ENCODE data around the gene SETSIP. TPM values are rescaled to one million over a fixed set of nuclear protein-coding genes. Genes with fewer than 3 reads are reported as not detected.

SETSIP gene
- total RNA-seq, 1 experiment from 2014 or later = not detected

DNA sequence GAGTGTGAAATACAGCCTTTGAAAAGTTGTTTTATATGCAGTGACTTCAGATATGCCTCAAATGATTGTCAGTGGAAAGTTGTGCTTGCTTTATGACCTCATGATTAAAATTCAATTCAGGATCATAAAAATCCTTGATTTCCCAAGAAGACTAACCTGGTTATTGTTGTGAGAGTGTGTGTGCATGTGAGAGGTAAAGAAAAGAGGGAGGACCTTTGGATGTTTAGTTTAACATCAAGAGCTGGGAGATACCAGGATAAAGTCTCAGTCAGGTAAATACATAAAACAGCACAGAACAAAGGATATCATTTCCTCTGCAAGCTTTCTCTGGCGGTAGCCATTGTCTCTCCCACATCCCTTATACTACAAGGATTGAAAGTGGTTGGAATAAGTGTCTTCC, 19.4 kb upstream of the SETSIP start:
- Histone ChIP-seq H3K4me1 (ENCODE audit: control insufficient read depth, insufficient read depth, low read length) (no peaks in the 10 kb centered on the region), H3K4me3 (ENCODE audit: low read depth in 2 of 2, low read length in 2 of 2) (no peak overlapping the region), H3K27ac (ENCODE audit: low read length) (no peak overlapping the region), H3K36me3 (ENCODE audit: control insufficient read depth, insufficient read depth, low read length) (no peaks in the 10 kb centered on the region), H3K27me3 (ENCODE audit: control insufficient read depth, insufficient read depth, low read length) (no peaks in the 10 kb centered on the region; the same call in 1 of the 2 replicates), H3K9me3 (ENCODE audit: control insufficient read depth, insufficient read depth, low read depth, low read length) (no peaks in the 10 kb centered on the region)
- TF ChIP-seq POLR2AphosphoS5 (IDR thresholded peaks at IDR 0.05; ENCODE audit: low read depth, low read length) (no peak), TCF7L2 (IDR thresholded peaks at IDR 0.05; ENCODE audit: low read depth, low read length) (no peak), SIN3A (IDR thresholded peaks at IDR 0.05; ENCODE audit: borderline replicate concordance, insufficient read depth, low read depth, low read length) (no peak)
- TF ChIP-seq, protein P1, sequence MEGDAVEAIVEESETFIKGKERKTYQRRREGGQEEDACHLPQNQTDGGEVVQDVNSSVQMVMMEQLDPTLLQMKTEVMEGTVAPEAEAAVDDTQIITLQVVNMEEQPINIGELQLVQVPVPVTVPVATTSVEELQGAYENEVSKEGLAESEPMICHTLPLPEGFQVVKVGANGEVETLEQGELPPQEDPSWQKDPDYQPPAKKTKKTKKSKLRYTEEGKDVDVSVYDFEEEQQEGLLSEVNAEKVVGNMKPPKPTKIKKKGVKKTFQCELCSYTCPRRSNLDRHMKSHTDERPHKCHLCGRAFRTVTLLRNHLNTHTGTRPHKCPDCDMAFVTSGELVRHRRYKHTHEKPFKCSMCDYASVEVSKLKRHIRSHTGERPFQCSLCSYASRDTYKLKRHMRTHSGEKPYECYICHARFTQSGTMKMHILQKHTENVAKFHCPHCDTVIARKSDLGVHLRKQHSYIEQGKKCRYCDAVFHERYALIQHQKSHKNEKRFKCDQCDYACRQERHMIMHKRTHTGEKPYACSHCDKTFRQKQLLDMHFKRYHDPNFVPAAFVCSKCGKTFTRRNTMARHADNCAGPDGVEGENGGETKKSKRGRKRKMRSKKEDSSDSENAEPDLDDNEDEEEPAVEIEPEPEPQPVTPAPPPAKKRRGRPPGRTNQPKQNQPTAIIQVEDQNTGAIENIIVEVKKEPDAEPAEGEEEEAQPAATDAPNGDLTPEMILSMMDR (IDR thresholded peaks at IDR 0.05) = no peak
- TF ChIP-seq, protein P2, sequence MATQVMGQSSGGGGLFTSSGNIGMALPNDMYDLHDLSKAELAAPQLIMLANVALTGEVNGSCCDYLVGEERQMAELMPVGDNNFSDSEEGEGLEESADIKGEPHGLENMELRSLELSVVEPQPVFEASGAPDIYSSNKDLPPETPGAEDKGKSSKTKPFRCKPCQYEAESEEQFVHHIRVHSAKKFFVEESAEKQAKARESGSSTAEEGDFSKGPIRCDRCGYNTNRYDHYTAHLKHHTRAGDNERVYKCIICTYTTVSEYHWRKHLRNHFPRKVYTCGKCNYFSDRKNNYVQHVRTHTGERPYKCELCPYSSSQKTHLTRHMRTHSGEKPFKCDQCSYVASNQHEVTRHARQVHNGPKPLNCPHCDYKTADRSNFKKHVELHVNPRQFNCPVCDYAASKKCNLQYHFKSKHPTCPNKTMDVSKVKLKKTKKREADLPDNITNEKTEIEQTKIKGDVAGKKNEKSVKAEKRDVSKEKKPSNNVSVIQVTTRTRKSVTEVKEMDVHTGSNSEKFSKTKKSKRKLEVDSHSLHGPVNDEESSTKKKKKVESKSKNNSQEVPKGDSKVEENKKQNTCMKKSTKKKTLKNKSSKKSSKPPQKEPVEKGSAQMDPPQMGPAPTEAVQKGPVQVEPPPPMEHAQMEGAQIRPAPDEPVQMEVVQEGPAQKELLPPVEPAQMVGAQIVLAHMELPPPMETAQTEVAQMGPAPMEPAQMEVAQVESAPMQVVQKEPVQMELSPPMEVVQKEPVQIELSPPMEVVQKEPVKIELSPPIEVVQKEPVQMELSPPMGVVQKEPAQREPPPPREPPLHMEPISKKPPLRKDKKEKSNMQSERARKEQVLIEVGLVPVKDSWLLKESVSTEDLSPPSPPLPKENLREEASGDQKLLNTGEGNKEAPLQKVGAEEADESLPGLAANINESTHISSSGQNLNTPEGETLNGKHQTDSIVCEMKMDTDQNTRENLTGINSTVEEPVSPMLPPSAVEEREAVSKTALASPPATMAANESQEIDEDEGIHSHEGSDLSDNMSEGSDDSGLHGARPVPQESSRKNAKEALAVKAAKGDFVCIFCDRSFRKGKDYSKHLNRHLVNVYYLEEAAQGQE (IDR thresholded peaks at IDR 0.05; ENCODE audit: insufficient read depth in 1 of 2, low read depth in 2 of 2, low read length in 1 of 2) = no peak
- BruUV-seq (replicated peaks) = no TSS peak
- intact Hi-C loops (cut with micrococcal nuclease; ENCODE audit: unreplicated experiment) (no loop called here), in situ Hi-C loops (cut with HindIII; ENCODE audit: low pct_unique_long_range_greater_than_20kb, low sequenced_read_pairs) (no loop called here)
- no peak for DNase-seq (ENCODE audit: low read depth, low spot score)
- ChIA-PET CTCF (no interaction called here), POLR2A (no interaction called here)
- ATAC-seq = no peak

DNA sequence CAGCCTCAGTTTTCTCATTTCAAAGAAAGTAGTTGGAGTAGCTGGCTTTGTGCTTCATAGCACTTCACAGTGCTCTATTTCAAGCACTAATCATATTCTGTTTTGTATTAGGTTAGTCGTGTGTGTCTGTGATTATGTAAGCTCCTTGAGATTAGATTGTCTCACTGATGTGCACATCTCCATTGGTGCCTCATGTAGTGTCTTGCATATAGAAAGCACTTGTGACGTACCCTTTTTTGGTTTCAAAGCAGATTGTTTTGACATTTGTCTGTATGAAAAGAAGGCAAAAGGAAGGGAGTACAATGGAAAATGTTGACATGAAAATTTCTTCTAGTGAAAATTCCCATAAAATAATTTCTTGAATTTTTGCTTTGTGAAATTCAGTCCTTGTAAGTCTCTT, 18.9 kb upstream of the SETSIP start:
- H3K36me3 ChIP-seq (ENCODE audit: control insufficient read depth, insufficient read depth, low read length) = no peaks in the 10 kb centered on the region
- H3K27ac ChIP-seq (ENCODE audit: low read length) = no peak overlapping the region
- ATAC-seq = no peak
- TF ChIP-seq TCF7L2 (IDR thresholded peaks at IDR 0.05; ENCODE audit: low read depth, low read length) (no peak), SIN3A (IDR thresholded peaks at IDR 0.05; ENCODE audit: borderline replicate concordance, insufficient read depth, low read depth, low read length) (no peak), POLR2AphosphoS5 (IDR thresholded peaks at IDR 0.05; ENCODE audit: low read depth, low read length) (no peak)
- TF ChIP-seq, protein P1 (IDR thresholded peaks at IDR 0.05) = no peak
- TF ChIP-seq, protein P2 (IDR thresholded peaks at IDR 0.05; ENCODE audit: insufficient read depth in 1 of 2, low read depth in 2 of 2, low read length in 1 of 2) = no peak
- no TSS peak for BruUV-seq (replicated peaks)
- DNase-seq (ENCODE audit: low read depth, low spot score) = no peak
- H3K4me1 ChIP-seq (ENCODE audit: control insufficient read depth, insufficient read depth, low read length) = no peaks in the 10 kb centered on the region
- H3K4me3 ChIP-seq (ENCODE audit: low read depth in 2 of 2, low read length in 2 of 2) = no peak overlapping the region
- POLR2A ChIA-PET = no interaction called here
- intact Hi-C loops (cut with micrococcal nuclease; ENCODE audit: unreplicated experiment) (no loop called here), in situ Hi-C loops (cut with HindIII; ENCODE audit: low pct_unique_long_range_greater_than_20kb, low sequenced_read_pairs) (no loop called here)
- CTCF ChIA-PET = no interaction called here
- H3K27me3 ChIP-seq (ENCODE audit: control insufficient read depth, insufficient read depth, low read length) = no peaks in the 10 kb centered on the region; the same call in 1 of the 2 replicates
- H3K9me3 ChIP-seq (ENCODE audit: control insufficient read depth, insufficient read depth, low read depth, low read length) = no peaks in the 10 kb centered on the region

Measured in Panc1 (cell line).